GM18505 (cell line): ENCODE results near the gene ACTRT3.
"Not testable (repeated sequence)": the region's sequence is repeated elsewhere in the genome, so short reads cannot be mapped to it uniquely, and the experiment has no call there.

Source experiments
- ATAC-seq: cut with Tn5 transposase; IDR thresholded peaks from one replicate; pipeline ENCODE4 v1.9.1; 2021; ENCODE audit not compliant: unreplicated experiment
- POLR2A ChIP-seq: IDR thresholded peaks from 4 replicates; pipeline ENCODE4 v1.6.1; 2011; ENCODE audit warnings: borderline replicate concordance; ENCODE audit not compliant: insufficient read depth, insufficient read length; ENCODE audit errors: extremely low read depth

Gene ACTRT3

DNA sequence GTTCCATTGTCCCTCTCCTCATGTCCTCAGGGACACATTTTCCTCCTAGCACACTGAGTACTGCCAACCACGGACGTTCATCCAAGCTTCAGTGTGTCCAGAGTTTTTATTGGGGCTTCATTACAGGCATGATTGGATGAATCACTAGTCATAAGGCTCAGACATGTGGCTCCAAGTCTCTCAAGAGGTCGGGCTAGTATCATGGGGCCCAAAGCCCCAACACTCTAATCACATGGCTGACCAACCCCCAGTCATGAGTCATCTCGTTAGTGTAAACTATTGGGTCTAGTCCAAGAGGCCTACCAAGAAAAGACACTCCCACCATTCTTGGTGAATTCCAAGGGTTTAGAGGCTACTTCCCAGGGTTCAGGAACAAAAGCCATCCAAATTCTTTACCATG, 8.9 kb downstream of the ACTRT3 start:
- no peak for TF ChIP-seq POLR2A
- ATAC-seq, result no peak

DNA sequence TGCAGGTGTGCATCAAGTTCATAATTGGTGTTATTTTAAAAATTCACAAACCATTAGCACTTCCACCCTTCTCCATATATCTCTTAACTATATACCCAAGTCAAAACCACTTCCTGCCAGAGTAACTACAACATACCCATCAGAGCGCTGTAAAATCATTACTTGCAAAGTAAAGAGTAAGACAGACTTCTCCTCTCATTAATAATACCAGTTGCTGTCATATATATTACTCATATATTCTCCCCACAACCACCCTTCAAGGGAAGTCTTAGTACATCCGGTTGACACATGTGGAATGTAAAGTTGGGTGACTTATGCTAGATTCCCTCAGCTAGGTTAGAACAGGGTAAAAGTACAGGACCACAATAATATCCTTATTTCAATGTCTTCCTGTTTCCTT, 10.1 kb downstream of the ACTRT3 start:
- TF ChIP-seq POLR2A, result no peak
- no peak for ATAC-seq

DNA sequence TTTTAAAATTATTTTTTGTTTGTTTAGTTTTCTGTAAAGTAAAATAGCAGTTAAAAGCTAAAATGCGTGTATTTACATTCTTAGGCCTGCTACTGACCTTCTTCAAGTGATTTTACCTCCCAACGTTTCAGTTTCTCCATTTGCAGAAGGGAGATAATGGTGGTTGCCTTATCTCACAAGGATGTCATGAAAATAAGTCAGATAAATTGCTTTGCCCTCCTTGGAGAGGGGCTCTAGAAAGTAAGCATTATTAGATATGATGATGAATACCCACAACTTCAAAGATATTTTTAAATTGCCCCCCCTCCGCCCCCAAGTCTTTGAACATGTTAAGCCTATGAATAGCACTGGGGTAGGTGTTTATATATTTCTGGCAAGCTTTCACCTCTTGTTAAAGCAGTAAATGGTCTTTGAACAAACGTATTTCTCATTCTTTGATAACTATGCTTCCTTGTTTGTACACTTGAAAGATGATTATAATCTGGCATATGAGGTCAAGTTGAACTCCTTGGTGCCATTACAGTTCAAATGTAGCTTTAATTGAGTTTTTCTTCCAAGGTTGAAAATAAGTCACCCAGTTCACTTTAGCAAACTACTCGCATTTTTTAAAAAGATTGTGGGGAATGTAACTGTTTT, 10.9 kb downstream of the ACTRT3 start:
- TF ChIP-seq POLR2A, result no peak
- no peak for ATAC-seq

DNA sequence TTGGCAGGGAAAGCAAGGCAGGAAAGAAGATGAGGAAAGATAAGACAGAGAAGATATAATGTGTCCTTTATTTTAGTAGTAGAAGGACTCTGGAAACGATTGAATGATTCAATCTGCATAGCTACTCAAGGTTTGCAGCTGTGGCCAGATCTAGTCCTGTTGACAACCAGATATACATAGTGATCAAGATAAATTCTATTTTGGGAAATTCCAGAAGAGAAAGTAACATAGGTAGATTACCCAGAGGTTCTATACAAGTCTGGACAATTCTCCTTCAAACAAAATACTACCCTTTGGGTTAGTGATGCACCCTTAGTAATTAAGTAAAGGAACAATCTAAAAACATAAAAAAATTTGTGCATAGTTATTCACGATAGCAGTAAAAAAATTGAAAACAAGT, 13.9 kb downstream of the ACTRT3 start:
- ATAC-seq, result no peak
- TF ChIP-seq POLR2A, result no peak

DNA sequence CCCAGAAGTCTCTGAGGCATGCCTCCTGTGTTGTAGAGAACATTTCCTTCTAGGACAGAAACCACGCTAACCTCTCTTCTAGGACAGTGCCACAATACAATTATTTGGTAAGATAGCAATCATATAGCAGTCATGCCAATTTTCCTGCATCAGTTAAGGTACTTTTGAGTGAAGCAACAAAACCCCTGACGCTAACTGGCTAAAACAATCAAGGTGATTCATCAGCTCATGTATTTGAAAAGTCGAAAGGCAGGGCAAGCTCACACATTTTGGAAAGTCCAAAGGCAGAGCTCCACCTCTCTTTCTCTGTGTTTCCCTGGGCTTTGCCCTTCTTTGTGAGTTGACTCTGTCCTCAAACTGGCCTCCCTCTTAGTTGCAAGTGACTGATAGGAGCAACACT, 14.7 kb downstream of the ACTRT3 start:
- TF ChIP-seq POLR2A, result no peak
- ATAC-seq, result no peak

DNA sequence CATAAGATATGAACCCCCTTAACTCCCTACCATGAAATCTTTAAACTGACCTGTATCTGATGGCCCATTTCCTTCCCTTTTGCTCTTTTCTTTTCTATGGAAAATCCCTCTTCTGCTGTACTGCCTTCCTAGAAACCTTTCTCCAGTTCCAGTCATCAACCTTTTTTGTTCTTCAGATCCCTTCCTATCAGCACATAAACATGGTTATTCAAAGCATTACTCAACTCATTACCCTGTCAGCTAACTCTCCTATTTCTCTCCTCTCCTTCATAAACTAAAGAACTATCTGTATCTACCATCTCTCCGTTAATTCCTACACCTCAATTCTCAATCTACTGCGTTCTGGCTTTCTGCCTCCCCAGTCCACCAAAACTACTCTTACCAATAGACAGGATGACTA, 17.5 kb downstream of the ACTRT3 start:
- TF ChIP-seq POLR2A, result no peak
- no peak for ATAC-seq

DNA sequence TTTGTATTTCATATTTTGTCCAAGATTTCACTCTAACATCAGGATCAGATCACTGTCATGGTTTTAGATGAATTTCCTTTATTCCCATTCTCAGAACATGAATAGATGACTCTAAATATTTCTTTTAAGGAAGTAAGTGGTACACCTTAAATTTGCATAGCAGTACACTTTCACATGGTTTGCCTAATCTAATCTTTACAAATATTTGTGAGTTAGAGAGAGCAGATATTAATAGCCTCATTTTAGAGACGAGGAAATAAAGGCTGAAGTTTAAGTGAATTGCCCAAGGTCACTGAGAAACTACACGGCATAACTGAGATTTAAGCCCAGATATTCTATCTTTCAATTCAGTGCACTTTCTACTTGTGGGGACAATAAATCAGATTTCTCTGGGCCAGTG, 18.7 kb downstream of the ACTRT3 start:
- TF ChIP-seq POLR2A, result no peak

DNA sequence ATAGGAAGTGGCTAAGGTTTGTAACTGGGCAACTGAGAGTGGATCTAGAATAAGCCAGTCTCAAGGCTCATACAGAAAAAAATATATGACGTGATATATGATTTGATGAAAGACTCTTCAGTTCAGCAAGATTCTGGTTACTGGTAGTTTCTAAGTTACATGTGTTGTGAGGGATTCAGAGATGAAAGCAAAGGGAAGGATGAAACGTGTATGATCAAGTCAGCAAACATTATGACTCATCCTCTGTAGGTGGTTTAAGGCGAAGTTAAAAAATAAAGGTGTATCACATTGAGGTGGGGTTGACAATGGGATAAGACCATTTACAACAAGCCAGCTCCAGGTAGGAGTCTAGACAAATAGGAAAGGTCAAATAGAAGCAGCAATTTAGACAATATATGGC, 20.7 kb downstream of the ACTRT3 start:
- TF ChIP-seq POLR2A, result no peak
- peak; percentile 45 for ATAC-seq

More for the DNA sequence above, 18.7 kb downstream of the ACTRT3 start:
- ATAC-seq, result no peak

DNA sequence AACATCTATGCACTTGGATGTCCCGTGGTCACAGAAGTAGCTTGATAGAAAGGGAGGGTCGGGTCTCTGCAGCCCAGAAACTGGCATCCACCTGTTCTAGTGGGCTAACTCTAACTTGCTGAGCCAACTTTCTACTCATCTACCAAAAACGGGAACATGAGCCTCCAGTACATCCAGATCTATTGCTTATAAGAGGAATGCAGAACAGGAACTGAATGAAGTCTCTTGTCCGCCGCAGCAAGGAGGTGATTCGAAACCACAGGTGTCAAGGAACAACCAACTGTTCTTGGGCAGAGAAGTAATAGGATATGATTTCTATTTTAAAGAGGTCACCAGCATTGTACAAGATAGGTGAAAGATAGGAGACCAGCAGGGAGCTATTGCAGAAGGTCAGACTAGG, 22.4 kb downstream of the ACTRT3 start:
- no peak for TF ChIP-seq POLR2A
- ATAC-seq, result no peak

DNA sequence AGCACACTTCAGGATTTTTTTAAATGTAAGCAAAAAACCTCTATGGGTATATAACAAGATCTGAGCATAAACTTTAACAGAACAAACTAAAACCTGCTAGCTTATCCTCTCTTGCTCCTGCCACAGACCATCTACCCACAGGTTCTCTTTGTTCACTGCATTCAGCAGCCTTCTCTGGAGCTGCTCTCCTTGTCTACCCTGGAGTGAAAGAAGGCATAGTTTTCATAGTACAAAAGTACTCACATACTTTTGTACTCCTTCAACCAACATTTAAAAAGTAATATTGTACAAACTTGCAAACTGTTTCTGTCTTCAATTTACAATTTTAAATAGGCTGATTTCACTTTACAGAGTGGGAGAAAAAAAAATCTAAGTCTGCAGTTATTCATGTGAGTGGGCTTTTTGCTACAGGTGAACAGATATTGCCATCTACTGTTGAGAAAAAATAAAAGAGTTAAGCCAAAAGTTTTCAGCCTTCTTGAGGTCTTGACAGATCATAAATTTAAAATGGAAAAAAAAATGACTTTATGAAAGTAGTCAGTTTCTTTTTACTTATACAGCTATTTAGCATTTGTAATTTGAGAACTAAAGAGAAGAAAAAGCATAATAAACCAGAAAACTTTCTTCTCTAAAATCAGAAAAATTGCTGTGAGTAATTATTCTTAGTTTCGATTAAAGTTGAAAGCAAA, 24.9 kb downstream of the ACTRT3 start:
- no peak for ATAC-seq
- no peak for TF ChIP-seq POLR2A

DNA sequence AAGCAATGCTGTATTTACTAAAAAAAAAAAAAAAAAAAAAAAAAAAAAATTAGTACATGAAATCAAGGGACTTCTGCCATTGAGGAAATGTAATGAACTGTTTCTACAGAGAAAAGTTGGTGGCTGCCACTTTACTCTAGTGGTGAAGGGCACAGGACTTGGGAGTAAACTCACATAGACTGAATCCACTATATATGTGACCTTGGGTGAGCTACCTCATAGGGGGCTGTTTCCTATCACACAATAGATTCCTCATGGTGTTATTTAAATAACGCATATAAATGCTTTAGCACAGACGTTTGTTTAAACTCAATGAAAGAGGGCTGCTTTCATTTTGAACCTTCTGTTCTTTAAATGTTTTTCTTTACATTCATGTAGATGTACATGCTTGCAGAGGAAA, 30.3 kb downstream of the ACTRT3 start:
- no peak for ATAC-seq
- TF ChIP-seq POLR2A, result no peak

DNA sequence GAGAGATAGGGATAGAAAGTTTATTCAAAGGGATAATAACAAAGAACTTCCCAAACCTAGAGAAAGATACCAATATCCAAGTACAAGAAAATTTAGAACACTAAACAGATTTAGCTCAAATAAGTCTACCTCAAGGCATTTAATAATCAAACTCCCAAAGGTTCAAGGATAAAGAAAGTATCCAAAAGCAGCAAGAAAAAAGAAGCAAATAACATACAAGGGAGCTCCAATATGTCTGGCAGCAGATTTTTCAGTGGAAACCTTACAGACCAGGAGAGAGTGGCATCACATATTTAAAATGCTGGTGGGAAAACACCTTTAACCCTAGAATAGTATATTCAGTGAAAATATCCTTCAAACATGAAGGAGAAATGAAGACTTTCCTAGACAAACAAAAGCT, 37.5 kb downstream of the ACTRT3 start:
- ATAC-seq, result not testable (repeated sequence)

DNA sequence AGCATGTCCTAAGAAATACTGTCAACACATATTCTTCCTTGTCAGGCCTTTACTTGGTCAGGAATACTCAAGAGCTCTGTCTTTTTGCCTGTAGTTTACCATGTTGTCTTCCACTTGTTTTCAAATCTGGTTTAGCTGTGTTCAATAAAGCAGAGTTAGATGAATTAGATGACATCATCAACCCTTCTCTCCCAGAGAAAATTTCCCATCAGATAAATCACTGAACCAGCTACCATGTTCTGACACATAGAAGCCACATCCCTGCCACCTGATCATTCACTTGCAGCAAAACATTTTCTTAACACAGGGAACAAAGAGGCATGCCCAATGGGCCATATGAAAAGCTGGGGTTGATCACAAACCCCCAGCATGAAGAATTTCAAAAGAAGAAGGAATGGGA, 46.6 kb downstream of the ACTRT3 start:
- no peak for TF ChIP-seq POLR2A
- no peak for ATAC-seq

DNA sequence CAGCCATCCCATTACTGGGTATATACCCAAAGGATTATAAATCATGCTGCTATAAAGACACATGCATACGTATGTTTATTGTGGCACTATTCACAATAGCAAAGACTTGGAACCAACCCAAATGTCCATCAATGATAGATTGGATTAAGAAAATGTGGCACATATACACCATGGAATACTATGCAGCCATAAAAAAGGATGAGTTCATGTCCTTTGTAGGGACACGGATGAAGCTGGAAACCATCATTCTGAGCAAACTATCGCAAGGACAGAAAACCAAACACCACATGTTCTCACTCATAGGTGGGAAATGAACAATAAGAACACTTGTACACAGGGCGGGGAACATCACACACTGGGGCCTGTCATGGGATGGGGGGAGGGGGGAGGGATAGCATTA, 50.9 kb downstream of the ACTRT3 start:
- not testable (repeated sequence) for ATAC-seq
